Adipose tissue (tissue), 3 donors: ENCODE measurements around the gene GRAMD1A. TPM values are rescaled to one million over a fixed set of nuclear protein-coding genes. Genes with fewer than 3 reads are reported as not detected.

Experiments
- H3K27ac ChIP-seq: one replicate; pipeline ENCODE4 v1.5.1; 2013; ENCODE audit warnings: low read depth, low read length
- WGBS, 3 donors: extraction: QIAGEN DNeasy Blood & Tissue Kit; methylation state at CpG; one replicate each; pipeline ENCODE4 v1.1.7; 2013; 5-methylcytosine and 5-hydroxymethylcytosine counted together
- polyA plus RNA-seq, 3 donors: library from polyadenylated mRNA; stranded (reverse); fragments of 200-250 nt; gene quantifications; one replicate each; pipeline ENCODE4 v1.2.3, GENCODE V29; 2013
- donor health status: healthy with polysubstance abuse.
- donor health status: Bipolar disorder and iron deficiency.
- donor health status: healthy.

Gene GRAMD1A
- polyA plus RNA-seq, 3 donors = 72.1 to 85.9 (median 73.7) TPM

GRCh38 chr19:35074426-35075201 lies 74.5 kb downstream of the GRAMD1A start:
- WGBS, 3 donors = 86 to 92% (median 86%) methylated on average over 19 to 21 of the region's 21 CpGs
- H3K27ac ChIP-seq = no peak overlapping the region

- H3K27ac ChIP-seq = no peak overlapping the region
- 85 to 91% (median 90%) methylated on average over 21 of the region's 21 CpGs for WGBS, 3 donors
These were observed 75.3 kb downstream of the GRAMD1A start for GRCh38 chr19:35075202-35076025.

GRCh38 chr19:35076026-35076370 lies 75.9 kb downstream of the GRAMD1A start:
- WGBS, 3 donors = 83 to 85% (median 83%) methylated on average over 6 of the region's 6 CpGs

More at GRCh38 chr19:35076026-35076370, 75.9 kb downstream of the GRAMD1A start:
- no peak overlapping the region for H3K27ac ChIP-seq

Other genes with a start within 250 kb of the GRAMD1A start
- gene ZNF599, start 227.1 kb upstream of the GRAMD1A start, polyA plus RNA-seq = 1 to 10 TPM; 2.9 to 6.0 (median 3.2) TPM
- gene ZNF30, start 73.4 kb upstream of the GRAMD1A start, polyA plus RNA-seq = 1 to 10 TPM in 2 of 3 donors, under 1 TPM in 1; 0.76 to 1.7 (median 1.4) TPM
- gene ZNF792, start 36.1 kb upstream of the GRAMD1A start, polyA plus RNA-seq = 1 to 10 TPM; 1.5 to 2.7 (median 1.9) TPM
- 10 to 100 TPM in 1 of 3 donors, 1 to 10 TPM in 2; 5.2 to 22.5 (median 7.9) TPM for gene SCN1B, start 30.1 kb downstream of the GRAMD1A start, polyA plus RNA-seq
- gene HPN, start 41.4 kb downstream of the GRAMD1A start, polyA plus RNA-seq = 100 to 1,000 TPM in 1 of 3 donors, 1 to 10 TPM in 2; 1.5 to 141 (median 5.4) TPM
- 10 to 100 TPM in 2 of 3 donors, 1 to 10 TPM in 1; 8.0 to 39.4 (median 33.6) TPM for gene FXYD3, start 115.5 kb downstream of the GRAMD1A start, polyA plus RNA-seq
- 10 to 100 TPM in 2 of 3 donors, 1 to 10 TPM in 1; 3.7 to 34.8 (median 20.6) TPM for gene LGI4, start 134.7 kb downstream of the GRAMD1A start, polyA plus RNA-seq
- gene FXYD1, start 138.5 kb downstream of the GRAMD1A start, polyA plus RNA-seq = 100 to 1,000 TPM in 1 of 3 donors, 10 to 100 TPM in 1, 1 to 10 TPM in 1; 3.5 to 126 (median 45.3) TPM
- 1 to 10 TPM in 1 of 3 donors, under 1 TPM in 2; 0.12 to 2.4 (median 0.45) TPM for gene FXYD7, start 142.9 kb downstream of the GRAMD1A start, polyA plus RNA-seq
- 100 to 1,000 TPM in 1 of 3 donors, 10 to 100 TPM in 2; 16.0 to 167 (median 93.9) TPM for gene FXYD5, start 154.4 kb downstream of the GRAMD1A start, polyA plus RNA-seq
- not detected for gene FAM187B, start 228.4 kb downstream of the GRAMD1A start, polyA plus RNA-seq
- 10 to 100 TPM; 12.9 to 92.4 (median 20.2) TPM for gene LSR, start 248.7 kb downstream of the GRAMD1A start, polyA plus RNA-seq